ENCODE measurements around the gene FNDC8. TPM values are rescaled to one million over a fixed set of nuclear protein-coding genes. Genes with fewer than 3 reads are reported as not detected.

FNDC8 gene
- total and polyA plus RNA-seq, 9 of the 15 experiments (the other 6 are each of a cell fraction or from before 2014, with no cell fraction given): 0.04 TPM; not detected in 8

DNA sequence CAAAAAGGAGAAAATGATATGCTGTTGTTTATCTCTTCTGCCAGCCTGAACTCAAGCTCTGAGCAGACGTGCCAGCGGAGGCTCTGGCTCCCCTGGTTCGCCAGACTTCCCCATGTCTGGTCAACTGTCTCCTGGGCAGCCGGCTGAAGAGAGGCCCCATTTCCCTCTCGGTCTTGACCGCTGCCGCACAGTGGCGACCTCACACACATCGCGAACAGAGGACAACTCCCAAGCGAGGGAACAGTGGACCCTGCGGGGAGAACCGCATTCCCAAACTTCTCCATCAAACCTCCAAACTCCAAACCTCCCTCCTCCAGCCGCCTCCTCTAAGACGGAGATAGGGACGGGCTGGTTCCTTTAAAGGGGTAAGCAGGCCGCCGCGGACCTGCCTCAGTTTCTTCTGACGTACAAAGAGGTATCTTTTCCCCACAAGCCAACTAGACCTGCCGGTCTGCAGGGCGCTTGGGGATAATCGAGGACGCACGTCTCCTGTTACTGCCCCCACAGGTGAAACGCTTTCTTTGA, 33.0 kb upstream of the FNDC8 start:
- H3K36me3 ChIP-seq (ENCODE audit: control insufficient read depth, insufficient read depth, low read length): no peaks in the 10 kb centered on the region
- no peaks in the 10 kb centered on the region for H3K9me3 ChIP-seq (replicated peaks; ENCODE audit: control insufficient read depth, insufficient read depth, low read depth, low read length)
- peak overlapping the region; percentile 73 for H3K27ac ChIP-seq (ENCODE audit: extremely low read depth, low read depth, low read length)
- H3K9ac ChIP-seq (ENCODE audit: insufficient read depth in 1 of 2, low read depth in 2 of 2, low read length in 2 of 2): peak overlapping the region; percentile 75 to 92
- H3K9me1 ChIP-seq (ENCODE audit: control insufficient read depth, insufficient read depth, low read length): no peaks in the 10 kb centered on the region
- intact Hi-C loops (cut with micrococcal nuclease): loop anchor here (2.0 to 5.0 kb wide), 3 partner anchors 24 to 106 kb away; partner anchors contain the start of gene LIG3
- peak; percentile 77 for FAIRE-seq
- peak overlapping the region; percentile 85 for H2AFZ ChIP-seq (ENCODE audit: low read depth, low read length)
- H3K27me3 ChIP-seq (ENCODE audit: control insufficient read depth in 2 of 2, insufficient read depth in 2 of 2, low read length in 2 of 2): no peaks in the 10 kb centered on the region
- 1% methylated on average over 26 of the region's 26 CpGs for WGBS (ENCODE audit: insufficient coverage, low coverage, missing lambda C conversion rate)
- H4K20me1 ChIP-seq (replicated peaks; ENCODE audit: control insufficient read depth, insufficient read depth, low read length): no peaks in the 10 kb centered on the region
- H3K4me2 ChIP-seq (ENCODE audit: insufficient read depth, low read length): peak overlapping the region; percentile 83
- in situ Hi-C loops (cut with MboI): no loop called here
- H3K79me2 ChIP-seq (ENCODE audit: control insufficient read depth, insufficient read depth, low read length): peaks cover 41% of the 10 kb centered on the region
- ATAC-seq: peak; percentile 80
- peak; percentile 17 to 74 (median 34) for DNase-seq (ENCODE audit: extremely low read depth in 1 of 4, low spot score in 3 of 4)
- H3K4me1 ChIP-seq (replicated peaks in 1 of 2; ENCODE audit: control insufficient read depth in 2 of 2, insufficient read depth in 2 of 2, low read length in 2 of 2): peaks cover 22% of the 10 kb centered on the region in 2 experiments
- ChIA-PET POLR2A (interaction anchor here (0.7 to 1.2 kb wide), 2 partner anchors 25 to 116 kb away, joined by 3 to 5 read pairs; partner anchors contain the start of gene RFFL), CTCF (ENCODE audit: low intra/inter-chr PET ratio) (no interaction called here)
- no TSS peak for BruUV-seq (replicated peaks)
- H3K4me3 ChIP-seq: peak overlapping the region; percentile 87
- TF ChIP-seq MBD2 (IDR thresholded peaks at IDR 0.05; ENCODE audit: borderline replicate concordance, low read depth): no peak
- no peak for TF ChIP-seq GATAD2B (IDR thresholded peaks at IDR 0.05; ENCODE audit: borderline replicate concordance)
- TF ChIP-seq PPARD (CRISPR knock-in tag; IDR thresholded peaks at IDR 0.05): no peak
- peak; percentile 10; the same call in 1 of the 2 replicates for TF ChIP-seq PHF8 (IDR thresholded peaks at IDR 0.05; ENCODE audit: borderline replicate concordance, low read length)
- TF ChIP-seq ZBTB40 (IDR thresholded peaks at IDR 0.05): no peak
- no peak for TF ChIP-seq ZBTB40 (CRISPR knock-in tag; IDR thresholded peaks at IDR 0.05)
- TF ChIP-seq RBFOX2 (IDR thresholded peaks at IDR 0.05; ENCODE audit: low read depth, low read length): peak; percentile 35
- TF ChIP-seq ZNF217 (CRISPR knock-in tag; IDR thresholded peaks at IDR 0.05): no peak
- TF ChIP-seq CCNT2 (IDR thresholded peaks at IDR 0.05; ENCODE audit: borderline replicate concordance, extremely low read depth, insufficient read length, low read depth, low read length): no peak
- no peak for TF ChIP-seq MTA2 (IDR thresholded peaks at IDR 0.05; ENCODE audit: low read depth)
- no peak for TF ChIP-seq ZBED1 (IDR thresholded peaks at IDR 0.05)
